ENCODE data around the gene EIF5B. TPM values are rescaled to one million over a fixed set of nuclear protein-coding genes. Genes with fewer than 3 reads are reported as not detected.
A peak's percentile ranks its signal among the peaks of the same experiment; 100 is the strongest.

The EIF5B gene
- total RNA-seq, 2 donors from 2014 or later: 44.3 to 49.0 TPM

DNA sequence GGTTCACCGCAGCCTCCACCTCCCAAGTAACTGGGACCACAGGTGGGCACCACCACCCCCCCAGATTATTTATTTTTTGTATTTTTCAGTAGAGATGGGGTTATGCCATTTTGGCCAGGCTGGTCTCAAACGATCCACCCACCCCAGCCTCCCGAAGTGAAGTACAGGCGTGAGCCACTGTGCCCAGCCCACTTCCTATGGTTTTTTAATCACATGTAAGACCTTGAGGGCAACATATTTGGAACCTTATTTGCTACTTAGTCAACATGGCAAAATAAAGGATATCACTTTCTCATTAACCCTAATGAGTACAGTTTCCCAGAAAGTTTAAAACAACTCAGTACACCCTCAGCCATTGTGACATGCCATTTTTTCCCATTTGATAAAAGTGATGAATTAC, 64.7 kb downstream of the EIF5B start:
- Mint-ChIP-seq H3K36me3 (ENCODE audit: insufficient read depth in 2 of 2) (peaks cover 1 to 29% of the 10 kb centered on the region in 2 donors), H3K27ac (peak overlapping the region; percentile 51)

DNA sequence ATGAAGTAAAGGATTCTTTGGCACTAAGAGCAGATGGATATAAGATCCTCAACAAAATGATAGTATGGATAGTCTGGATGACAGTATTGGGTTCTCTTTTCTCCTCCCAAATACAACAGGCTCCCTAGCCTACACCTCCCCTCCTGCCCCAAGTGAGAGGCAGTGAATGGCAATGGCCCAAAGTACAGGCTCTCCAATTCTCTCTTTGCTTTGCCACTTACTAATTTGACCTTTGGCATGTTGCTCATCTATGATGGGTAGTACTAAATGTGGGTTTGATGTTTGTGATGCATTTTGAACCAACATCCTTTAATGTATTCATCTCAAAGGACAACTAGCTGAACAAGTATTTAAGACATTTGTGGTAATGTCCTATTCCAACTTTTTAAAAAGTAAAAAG, 65.9 kb downstream of the EIF5B start:
- H3K27ac Mint-ChIP-seq: peak overlapping the region; percentile 76
- H3K4me1 Mint-ChIP-seq (ENCODE audit: low read depth): peaks cover 12% of the 10 kb centered on the region
- H3K9me3 Mint-ChIP-seq: no peaks in the 10 kb centered on the region
- peak; percentile 20 to 36 for ATAC-seq (replicated peaks in 1 of 2)
- no peaks in the 10 kb centered on the region for H3K27me3 Mint-ChIP-seq (ENCODE audit: low read depth)
- DNase-seq: no peak
- H3K4me3 Mint-ChIP-seq: no peak overlapping the region
- peaks cover 1 to 28% of the 10 kb centered on the region in 2 donors for H3K36me3 Mint-ChIP-seq (ENCODE audit: insufficient read depth in 2 of 2)

More for the DNA sequence above, 64.7 kb downstream of the EIF5B start:
- no peaks in the 10 kb centered on the region for H3K9me3 Mint-ChIP-seq
- no peaks in the 10 kb centered on the region for H3K27me3 Mint-ChIP-seq (ENCODE audit: low read depth)
- no peak overlapping the region for H3K4me3 Mint-ChIP-seq
- no peak for ATAC-seq (replicated peaks in 1 of 2)
- peaks cover 10% of the 10 kb centered on the region for H3K4me1 Mint-ChIP-seq (ENCODE audit: low read depth)
- DNase-seq: no peak

DNA sequence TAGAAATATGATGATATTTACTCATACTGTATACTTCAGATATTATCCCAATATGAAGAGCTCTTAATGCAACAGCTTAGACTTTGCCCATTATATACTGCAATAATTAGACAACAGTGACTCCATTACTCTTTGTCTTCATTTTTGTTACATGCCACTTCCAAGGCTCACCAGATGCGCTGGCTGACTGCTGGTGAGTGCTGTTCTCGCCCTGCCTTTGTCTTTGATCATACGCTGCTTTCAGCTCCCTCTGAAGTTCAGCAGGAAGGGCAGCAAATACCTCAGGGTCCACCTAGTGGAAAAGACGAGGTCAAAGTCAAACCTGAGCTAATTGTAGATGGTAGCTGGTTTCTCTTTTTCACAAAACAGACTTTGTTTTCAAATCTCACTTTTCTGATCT, 66.3 kb downstream of the EIF5B start:
- Mint-ChIP-seq H3K36me3 (ENCODE audit: insufficient read depth in 2 of 2) (peaks cover 1 to 24% of the 10 kb centered on the region in 2 donors), H3K4me1 (ENCODE audit: low read depth) (peaks cover 14% of the 10 kb centered on the region), H3K4me3 (no peak overlapping the region), H3K9me3 (no peaks in the 10 kb centered on the region), H3K27ac (peak overlapping the region; percentile 76), H3K27me3 (ENCODE audit: low read depth) (no peaks in the 10 kb centered on the region)
- DNase-seq (no peak), ATAC-seq (replicated peaks in 1 of 2) (no peak)

DNA sequence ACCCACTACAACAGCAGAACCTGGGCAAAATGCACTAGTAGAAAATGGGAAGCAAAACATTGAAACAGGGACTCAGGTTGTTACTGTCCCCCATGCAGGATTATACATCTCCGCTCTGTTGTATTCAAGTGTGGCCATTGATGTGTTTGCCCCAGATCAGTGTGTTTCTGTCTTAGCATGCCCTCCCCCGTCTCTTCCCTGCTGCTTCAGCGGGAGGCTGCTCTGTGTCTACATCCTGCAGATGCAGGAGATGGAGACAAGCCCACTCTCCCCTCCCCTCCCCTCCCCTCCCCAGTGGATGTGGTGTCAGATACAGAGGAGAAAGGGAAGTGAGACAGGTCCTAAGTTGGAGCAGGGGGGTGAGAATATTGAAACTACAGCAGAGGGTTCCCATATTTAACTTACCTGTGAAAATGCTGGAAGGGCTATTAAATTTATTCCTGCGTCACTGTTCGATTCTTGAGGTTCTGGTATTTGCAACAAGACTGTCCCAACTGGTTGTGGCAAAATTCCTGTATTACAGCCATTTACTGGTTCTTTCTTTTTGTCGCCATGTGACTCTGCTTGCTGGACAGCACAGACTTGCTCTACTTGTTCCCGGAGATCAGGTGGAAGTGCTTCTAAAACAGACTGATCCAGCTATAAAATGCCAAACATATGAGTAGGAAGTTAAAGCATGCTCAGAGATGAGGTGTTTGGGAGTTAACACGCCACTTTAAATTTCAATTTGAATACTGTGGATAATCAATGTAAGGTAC, 67.0 kb downstream of the EIF5B start:
- no peak for DNase-seq
- H3K4me3 Mint-ChIP-seq: no peak overlapping the region
- H3K27me3 Mint-ChIP-seq (ENCODE audit: low read depth): no peaks in the 10 kb centered on the region
- no peak overlapping the region for H3K27ac Mint-ChIP-seq
- H3K9me3 Mint-ChIP-seq: no peaks in the 10 kb centered on the region
- ATAC-seq (replicated peaks in 1 of 2): no peak
- peaks cover 1 to 21% of the 10 kb centered on the region in 2 donors for H3K36me3 Mint-ChIP-seq (ENCODE audit: insufficient read depth in 2 of 2)
- peaks cover 14% of the 10 kb centered on the region for H3K4me1 Mint-ChIP-seq (ENCODE audit: low read depth)

DNA sequence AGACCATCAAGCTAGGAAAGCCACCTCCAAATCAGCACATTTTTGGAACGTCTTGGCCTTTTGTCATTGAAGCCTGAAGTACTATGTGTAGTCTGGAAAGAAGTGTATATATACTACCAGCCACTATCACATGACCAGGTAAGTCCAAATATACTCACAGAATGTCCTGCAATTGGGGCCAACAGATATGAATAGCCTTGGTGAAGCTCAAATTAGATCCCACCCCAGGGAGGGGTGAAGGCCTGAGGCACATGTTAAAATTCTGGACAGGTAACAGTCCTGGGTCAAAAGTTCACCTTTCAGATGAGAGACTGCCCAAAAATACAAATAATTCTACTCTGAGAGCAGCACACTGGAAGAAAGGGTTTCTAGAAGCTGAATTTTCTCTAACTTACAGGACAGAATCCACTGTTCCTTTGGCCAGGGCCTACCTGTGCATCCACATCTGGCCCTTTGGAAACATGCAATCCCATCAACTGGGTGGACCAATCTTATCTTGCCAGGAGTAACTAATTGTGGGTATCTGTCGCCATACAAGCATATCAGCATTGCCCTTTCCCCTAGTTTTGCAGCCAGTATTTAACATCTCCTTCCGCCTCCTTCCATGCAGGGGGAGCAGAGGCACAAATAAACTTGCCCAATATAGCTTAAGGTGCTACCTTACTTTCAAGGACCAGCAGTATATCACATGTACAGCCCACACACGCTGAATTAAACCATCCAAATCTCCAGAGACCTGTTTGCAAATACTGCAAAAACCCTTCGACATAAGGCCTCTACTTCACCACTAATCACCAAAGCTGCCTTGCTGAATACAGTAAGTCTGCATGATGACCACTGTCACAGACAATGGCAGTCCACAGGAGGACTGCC, 67.8 kb downstream of the EIF5B start:
- Mint-ChIP-seq H3K9me3 (no peaks in the 10 kb centered on the region), H3K27ac (peak overlapping the region; percentile 33), H3K4me1 (ENCODE audit: low read depth) (peaks cover 14% of the 10 kb centered on the region), H3K27me3 (ENCODE audit: low read depth) (no peaks in the 10 kb centered on the region), H3K4me3 (no peak overlapping the region), H3K36me3 (ENCODE audit: insufficient read depth in 2 of 2) (peaks cover 1 to 14% of the 10 kb centered on the region in 2 donors)
- ATAC-seq (replicated peaks in 1 of 2): no peak
- DNase-seq: no peak

DNA sequence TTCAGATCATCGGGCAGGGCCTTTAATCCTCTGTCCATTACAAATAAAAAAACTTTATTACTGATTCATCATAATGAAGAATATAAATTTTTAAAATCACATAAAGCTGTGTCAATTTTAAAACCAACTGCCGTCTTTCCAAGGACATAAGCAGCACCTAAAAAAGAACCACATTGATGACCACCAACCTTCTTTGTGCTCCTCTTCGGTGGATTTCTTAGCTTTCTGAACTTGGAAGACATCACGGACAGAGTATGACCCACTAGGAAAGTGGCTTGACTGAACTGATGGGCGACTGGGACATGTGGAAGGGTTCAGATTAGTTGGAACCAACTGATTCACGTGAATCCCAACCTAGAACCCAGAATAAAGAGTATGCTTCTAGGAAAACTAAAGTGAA, 68.9 kb downstream of the EIF5B start:
- DNase-seq: no peak
- Mint-ChIP-seq H3K9me3 (no peaks in the 10 kb centered on the region), H3K27me3 (ENCODE audit: low read depth) (no peaks in the 10 kb centered on the region), H3K4me3 (no peak overlapping the region), H3K36me3 (ENCODE audit: insufficient read depth in 2 of 2) (peaks cover 1 to 14% of the 10 kb centered on the region in 2 donors), H3K27ac (peak overlapping the region; percentile 19), H3K4me1 (ENCODE audit: low read depth) (peaks cover 14% of the 10 kb centered on the region)
- no peak for ATAC-seq (replicated peaks in 1 of 2)

DNA sequence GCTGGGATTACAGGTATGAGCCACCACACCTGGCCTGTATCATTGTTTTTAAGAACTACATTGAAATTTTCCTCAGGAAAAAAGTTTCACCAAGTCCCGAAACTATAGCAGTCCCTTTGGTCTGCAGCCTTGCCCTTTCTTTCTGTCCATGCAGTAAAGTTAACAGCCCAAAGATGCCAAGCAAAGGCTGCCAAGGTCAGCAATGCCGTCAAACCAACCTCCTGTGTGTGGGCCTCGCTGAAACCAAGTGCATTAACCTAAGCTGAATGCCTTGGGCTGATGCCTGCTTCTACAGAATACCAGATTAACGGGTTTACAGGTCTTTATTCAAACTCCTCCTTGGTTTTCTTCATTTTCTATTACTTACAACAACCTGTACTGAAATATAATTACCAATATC, 73.1 kb downstream of the EIF5B start:
- DNase-seq (no peak), ATAC-seq (replicated peaks in 1 of 2) (no peak)
- H3K4me1 Mint-ChIP-seq (ENCODE audit: low read depth): peaks cover 4% of the 10 kb centered on the region
- no peaks in the 10 kb centered on the region for H3K9me3 Mint-ChIP-seq
- H3K27me3 Mint-ChIP-seq (ENCODE audit: low read depth): no peaks in the 10 kb centered on the region
- no peak overlapping the region for H3K4me3 Mint-ChIP-seq
- H3K36me3 Mint-ChIP-seq (ENCODE audit: insufficient read depth in 2 of 2): peaks cover 1 to 8% of the 10 kb centered on the region in 2 donors
- H3K27ac Mint-ChIP-seq: peak overlapping the region; percentile 46

DNA sequence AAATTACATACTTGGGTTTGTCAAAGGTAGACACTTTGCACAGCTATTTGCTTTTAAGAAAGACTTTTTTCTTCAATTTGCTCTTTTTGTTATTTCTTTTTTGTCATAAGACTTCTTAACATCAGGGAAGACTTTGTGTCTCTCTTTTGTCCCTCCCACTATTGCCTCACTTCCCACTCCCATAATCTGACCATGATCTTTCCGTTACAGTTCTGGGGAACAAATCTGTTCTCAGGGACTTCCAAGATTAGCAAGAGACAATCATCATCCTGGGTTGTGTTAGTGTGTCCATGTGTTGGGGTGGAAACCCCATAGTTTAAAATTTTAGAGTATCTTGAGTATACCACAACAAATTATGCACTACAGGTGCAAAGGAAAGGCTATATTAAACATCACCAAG, 77.4 kb downstream of the EIF5B start:
- Mint-ChIP-seq H3K4me1 (ENCODE audit: low read depth) (no peaks in the 10 kb centered on the region), H3K27me3 (ENCODE audit: low read depth) (no peaks in the 10 kb centered on the region), H3K9me3 (no peaks in the 10 kb centered on the region), H3K4me3 (no peak overlapping the region), H3K27ac (no peak overlapping the region), H3K36me3 (ENCODE audit: insufficient read depth in 2 of 2) (peaks cover 1 to 11% of the 10 kb centered on the region in 2 donors)
- ATAC-seq (replicated peaks in 1 of 2) (no peak), DNase-seq (no peak)

DNA sequence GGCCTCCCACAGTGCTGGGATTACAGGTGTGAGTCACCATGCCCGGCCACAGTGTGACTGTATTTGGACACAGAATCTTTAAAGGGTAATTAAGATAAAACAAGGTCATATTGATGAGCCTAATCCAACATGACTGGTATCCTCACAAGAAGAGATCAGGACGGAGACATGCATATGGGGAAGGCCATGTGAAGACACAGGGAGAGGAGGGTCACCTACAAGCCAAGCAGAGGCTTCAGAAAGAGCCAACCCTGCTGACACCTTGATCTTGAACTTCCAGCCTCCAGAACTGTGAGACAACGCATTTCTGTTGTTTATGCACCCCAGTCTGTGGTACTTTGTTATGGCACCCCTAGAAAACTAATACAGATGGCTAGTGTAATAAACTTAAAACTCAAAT, 80.2 kb downstream of the EIF5B start:
- no peaks in the 10 kb centered on the region for H3K4me1 Mint-ChIP-seq (ENCODE audit: low read depth)
- no peak for ATAC-seq (replicated peaks in 1 of 2)
- peak overlapping the region; percentile 56 for H3K27ac Mint-ChIP-seq
- no peaks in the 10 kb centered on the region for H3K9me3 Mint-ChIP-seq
- H3K27me3 Mint-ChIP-seq (ENCODE audit: low read depth): no peaks in the 10 kb centered on the region
- no peak overlapping the region for H3K4me3 Mint-ChIP-seq
- peaks cover 1 to 15% of the 10 kb centered on the region in 2 donors for H3K36me3 Mint-ChIP-seq (ENCODE audit: insufficient read depth in 2 of 2)
- DNase-seq: no peak

DNA sequence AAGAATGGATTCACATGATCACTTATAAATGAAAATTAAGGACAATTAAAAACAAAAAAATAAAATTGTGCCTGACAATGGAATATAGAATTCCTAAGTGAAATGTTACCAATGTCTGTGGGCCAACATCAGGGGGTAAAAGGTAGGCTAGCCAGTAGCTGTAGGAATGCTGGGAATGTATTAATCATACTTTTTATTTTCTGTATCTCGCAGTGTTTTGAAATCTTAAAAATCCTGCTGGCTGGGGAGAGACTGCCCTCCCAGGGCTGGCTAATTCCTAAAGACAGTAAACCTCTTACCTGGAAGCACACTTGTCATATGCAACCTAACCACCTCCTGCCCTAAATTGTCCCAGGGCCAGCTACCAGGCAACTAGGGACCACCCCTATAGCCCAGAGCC, 82.8 kb downstream of the EIF5B start:
- no peak for DNase-seq
- no peak for ATAC-seq (replicated peaks in 1 of 2)
- H3K27ac Mint-ChIP-seq: no peak overlapping the region
- H3K4me1 Mint-ChIP-seq (ENCODE audit: low read depth): no peaks in the 10 kb centered on the region
- H3K27me3 Mint-ChIP-seq (ENCODE audit: low read depth): no peaks in the 10 kb centered on the region
- no peaks in the 10 kb centered on the region for H3K9me3 Mint-ChIP-seq
- no peak overlapping the region for H3K4me3 Mint-ChIP-seq
- H3K36me3 Mint-ChIP-seq (ENCODE audit: insufficient read depth in 2 of 2): peaks cover 0 to 15% of the 10 kb centered on the region in 2 donors

DNA sequence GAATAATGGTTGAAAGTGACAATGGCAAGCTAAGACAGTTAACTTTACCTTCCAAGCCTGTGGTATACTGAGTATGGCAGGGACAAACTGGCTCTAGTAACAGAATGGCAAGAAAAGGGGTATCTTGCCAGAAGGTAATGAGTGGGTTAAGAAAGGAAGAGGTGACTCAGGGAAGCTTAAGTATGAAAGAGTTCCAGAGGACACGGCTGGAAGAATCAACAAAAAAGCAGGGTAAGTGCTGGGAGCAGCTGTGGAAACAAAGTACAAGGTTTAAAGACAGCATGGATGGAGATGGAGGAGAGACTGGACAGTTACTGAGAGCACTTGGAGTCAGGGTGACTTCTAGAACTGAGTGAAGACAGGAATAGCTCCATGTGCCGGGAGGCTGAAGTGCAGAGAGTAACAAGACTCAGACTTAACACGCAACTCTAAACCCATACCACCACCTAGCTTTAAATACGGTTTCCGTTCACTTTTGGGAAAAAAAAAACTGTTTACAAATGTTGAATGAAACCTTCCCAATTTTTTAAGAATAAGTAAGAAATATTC, 83.6 kb downstream of the EIF5B start:
- ATAC-seq (replicated peaks in 1 of 2) (no peak), DNase-seq (no peak)
- Mint-ChIP-seq H3K27ac (no peak overlapping the region), H3K4me1 (ENCODE audit: low read depth) (no peaks in the 10 kb centered on the region), H3K36me3 (ENCODE audit: insufficient read depth in 2 of 2) (peaks cover 0 to 15% of the 10 kb centered on the region in 2 donors), H3K4me3 (no peak overlapping the region), H3K27me3 (ENCODE audit: low read depth) (no peaks in the 10 kb centered on the region), H3K9me3 (no peaks in the 10 kb centered on the region)

DNA sequence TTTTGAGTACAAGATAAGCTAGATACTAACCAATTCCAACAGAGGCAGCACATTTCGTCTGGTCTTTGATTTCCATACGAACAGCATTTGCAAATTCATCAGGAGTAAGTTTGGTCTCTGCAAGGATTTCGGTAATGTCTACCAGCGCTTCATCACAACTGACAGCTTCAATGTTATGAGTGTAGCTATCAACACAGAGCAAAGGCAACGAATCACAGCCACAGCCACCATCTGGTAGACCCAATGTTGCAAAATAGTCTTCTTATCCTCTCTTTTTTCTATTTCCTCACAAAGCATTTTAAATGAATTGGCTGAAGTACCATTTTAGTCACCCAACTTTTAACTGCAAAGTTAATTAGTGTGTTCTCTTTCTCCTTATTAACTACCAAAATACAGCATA, 84.3 kb downstream of the EIF5B start:
- Mint-ChIP-seq H3K9me3 (no peaks in the 10 kb centered on the region), H3K4me1 (ENCODE audit: low read depth) (no peaks in the 10 kb centered on the region), H3K36me3 (ENCODE audit: insufficient read depth in 2 of 2) (peaks cover 0 to 15% of the 10 kb centered on the region in 2 donors), H3K4me3 (no peak overlapping the region), H3K27ac (no peak overlapping the region), H3K27me3 (ENCODE audit: low read depth) (no peaks in the 10 kb centered on the region)
- DNase-seq: no peak
- ATAC-seq (replicated peaks in 1 of 2): no peak

DNA sequence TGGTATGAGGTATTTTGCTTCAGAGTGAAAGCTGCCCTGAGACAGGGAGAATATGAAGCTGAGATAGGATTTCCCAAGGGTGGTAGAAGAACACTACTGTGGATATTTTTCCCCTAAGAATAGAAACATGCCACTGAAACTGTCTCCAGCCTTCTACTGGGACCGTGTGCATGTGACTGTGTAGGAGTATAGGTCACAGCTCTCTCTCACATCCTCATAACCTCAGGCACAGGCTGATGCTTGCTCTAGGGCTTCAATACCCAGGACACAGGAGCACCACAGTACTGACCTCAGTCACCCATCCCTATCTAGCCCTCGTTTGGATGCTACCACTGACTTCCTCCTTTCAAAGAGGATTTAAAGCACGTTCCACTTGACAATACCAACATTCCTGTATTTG, 85.4 kb downstream of the EIF5B start:
- no peak for DNase-seq
- Mint-ChIP-seq H3K27ac (no peak overlapping the region), H3K27me3 (ENCODE audit: low read depth) (no peaks in the 10 kb centered on the region), H3K4me1 (ENCODE audit: low read depth) (no peaks in the 10 kb centered on the region), H3K9me3 (no peaks in the 10 kb centered on the region), H3K36me3 (ENCODE audit: insufficient read depth in 2 of 2) (peaks cover 0 to 14% of the 10 kb centered on the region in 2 donors), H3K4me3 (no peak overlapping the region)
- no peak for ATAC-seq (replicated peaks in 1 of 2)

All from activated T-cell treated with anti-CD3 and anti-CD28 coated beads, Interleukin-2, amount 50 U/mL, for 72 hours (primary cell).